Measurements from ENCODE around the gene DCK.
"Not testable (repeated sequence)": the region's sequence is repeated elsewhere in the genome, so short reads cannot be mapped to it uniquely, and the experiment has no call there.

DCK gene

DNA sequence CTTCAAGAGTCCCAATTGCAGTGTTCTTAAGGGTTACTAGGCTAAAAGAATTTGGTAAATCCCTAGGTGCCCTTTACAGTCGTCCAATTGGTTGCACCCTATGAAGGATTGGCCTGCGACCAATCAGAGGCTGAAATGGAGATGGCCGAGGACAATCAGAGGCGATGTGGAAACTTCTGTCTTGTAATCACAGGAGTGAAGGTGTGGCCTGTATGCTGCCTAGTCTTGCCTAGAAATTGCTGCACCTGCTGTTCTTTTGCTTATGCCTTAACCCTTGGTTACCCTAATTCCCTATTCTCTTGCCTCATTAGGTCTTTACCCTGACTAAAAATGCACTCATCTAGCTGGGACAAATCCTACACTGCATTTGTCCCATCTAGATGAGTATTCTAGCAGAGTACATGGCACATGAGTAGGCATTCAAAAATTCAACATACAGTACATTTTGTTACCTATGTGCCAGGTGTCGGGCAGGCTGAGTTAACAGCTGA is 1.0 kb upstream of the DCK start:
- Mint-ChIP-seq H3K27me3 (no peaks in the 10 kb centered on the region), H3K9me3 (no peaks in the 10 kb centered on the region), H3K4me3 (peak overlapping the region; percentile 92 to 96), H3K27ac (peak overlapping the region; percentile 97 to 98), H3K4me1 (peaks cover 32% of the 10 kb centered on the region)
- no peak for ATAC-seq
- no peak for DNase-seq

DNA sequence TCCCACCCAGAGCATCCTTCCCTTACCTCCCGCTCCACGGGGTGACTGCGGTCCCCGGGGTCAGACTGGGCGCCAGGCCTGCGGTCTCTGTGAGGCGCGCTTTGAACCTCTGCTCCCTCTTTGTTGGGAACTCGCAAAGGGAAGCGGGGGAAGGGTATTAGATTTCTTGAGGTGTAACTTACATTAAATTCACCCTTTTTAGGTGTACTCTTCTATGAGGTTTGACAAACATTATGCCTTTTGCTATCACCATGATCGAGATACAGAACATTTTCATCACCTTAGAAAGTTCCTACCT is 569 bp downstream of the DCK start:
- Mint-ChIP-seq H3K27ac (peak overlapping the region; percentile 97 to 98), H3K27me3 (no peaks in the 10 kb centered on the region), H3K9me3 (no peaks in the 10 kb centered on the region), H3K4me1 (peaks cover 42% of the 10 kb centered on the region), H3K4me3 (peak overlapping the region; percentile 92 to 96)
- ATAC-seq, result no peak
- DNase-seq, result no peak

GRCh38 chr4:70994387-70995099 is 1.1 kb downstream of the DCK start:
- Mint-ChIP-seq H3K27me3 (no peaks in the 10 kb centered on the region), H3K9me3 (no peaks in the 10 kb centered on the region), H3K4me1 (peaks cover 47% of the 10 kb centered on the region), H3K4me3 (peak overlapping the region; percentile 92 to 96), H3K27ac (peak overlapping the region; percentile 97 to 98)
- DNase-seq, result no peak
- no peak for ATAC-seq

- H3K9me3 Mint-ChIP-seq, result peaks cover 0 to 5% of the 10 kb centered on the region in 2 donors
- ATAC-seq (peak; percentile 11), DNase-seq (no peak)
- H3K4me1 Mint-ChIP-seq, result peaks cover 61% of the 10 kb centered on the region
- no peaks in the 10 kb centered on the region for H3K27me3 Mint-ChIP-seq
- peak overlapping the region; percentile 48 to 74 for H3K27ac Mint-ChIP-seq
- H3K4me3 Mint-ChIP-seq, result peak overlapping the region; percentile 92 to 96
These were observed 2.5 kb downstream of the DCK start for GRCh38 chr4:70996018-70996360.

GRCh38 chr4:70997036-70997435 is 3.6 kb downstream of the DCK start:
- Mint-ChIP-seq H3K9me3 (peaks cover 8 to 10% of the 10 kb centered on the region in 2 donors), H3K4me1 (peaks cover 72% of the 10 kb centered on the region), H3K27me3 (no peaks in the 10 kb centered on the region), H3K4me3 (peak overlapping the region; percentile 92 to 96), H3K27ac (peak overlapping the region; percentile 53 to 85)
- DNase-seq, result no peak
- ATAC-seq, result no peak

DNA sequence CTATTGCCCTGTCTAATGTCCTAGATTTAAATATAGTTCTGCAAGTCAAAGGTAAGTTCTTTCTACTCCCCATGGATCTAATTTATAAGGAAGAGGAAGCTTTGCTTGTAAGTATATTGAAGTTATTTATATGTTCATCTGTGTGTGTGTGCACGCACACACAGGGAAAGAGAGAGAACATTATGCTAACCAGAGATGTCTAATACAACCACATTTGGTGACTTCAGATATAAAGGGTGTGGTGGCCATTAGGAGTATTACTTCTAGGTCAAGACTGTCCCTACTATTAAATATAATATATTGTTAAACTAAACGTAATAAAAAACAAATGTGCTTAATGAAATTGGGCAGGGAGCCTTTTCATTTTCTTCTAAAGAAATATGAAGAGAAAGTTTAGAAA is 4.1 kb downstream of the DCK start:
- H3K4me3 Mint-ChIP-seq, result peak overlapping the region; percentile 92 to 96
- no peak for ATAC-seq

DNA sequence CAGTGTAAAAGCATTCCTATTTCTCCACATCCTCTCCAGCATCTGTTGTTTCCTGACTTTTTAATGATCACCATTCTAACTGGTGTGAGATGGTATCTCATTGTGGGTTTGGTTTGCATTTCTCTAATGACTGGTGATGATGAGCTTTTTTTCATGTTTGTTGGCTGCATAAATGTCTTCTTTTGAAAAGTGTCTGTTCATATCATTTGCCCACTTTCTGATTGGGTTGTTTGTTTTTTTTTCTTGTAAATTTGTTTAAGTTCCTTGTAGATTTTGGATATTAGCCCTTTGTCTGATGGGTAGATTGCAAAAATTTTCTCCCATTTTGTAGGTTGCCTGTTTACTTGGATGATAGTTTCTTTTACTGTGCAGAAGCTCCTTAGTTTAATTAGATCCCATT is 6.2 kb downstream of the DCK start:
- H3K27ac Mint-ChIP-seq, result not testable (repeated sequence)

More for the DNA sequence above, 4.1 kb downstream of the DCK start:
- H3K27ac Mint-ChIP-seq, result peak overlapping the region in 1 of 2 donors; percentile 53
- H3K4me1 Mint-ChIP-seq, result peaks cover 74% of the 10 kb centered on the region
- no peak for DNase-seq
- peaks cover 10 to 13% of the 10 kb centered on the region in 2 donors for H3K9me3 Mint-ChIP-seq
- no peaks in the 10 kb centered on the region for H3K27me3 Mint-ChIP-seq

GRCh38 chr4:71001363-71001762 is 7.9 kb downstream of the DCK start:
- H3K27me3 Mint-ChIP-seq, DNase-seq, ATAC-seq, H3K4me3 Mint-ChIP-seq, H3K27ac Mint-ChIP-seq: not testable (repeated sequence)
- Mint-ChIP-seq H3K9me3 (peaks cover 10 to 13% of the 10 kb centered on the region in 2 donors), H3K4me1 (peaks cover 88% of the 10 kb centered on the region)

More for the DNA sequence above, 6.2 kb downstream of the DCK start:
- not testable (repeated sequence) for ATAC-seq, H3K27me3 Mint-ChIP-seq, DNase-seq
- Mint-ChIP-seq H3K4me3 (peak overlapping the region in 1 of 2 donors; percentile 20), H3K9me3 (peaks cover 10 to 13% of the 10 kb centered on the region in 2 donors), H3K4me1 (peaks cover 92% of the 10 kb centered on the region)

- Mint-ChIP-seq H3K27ac (peak overlapping the region; percentile 24 to 65), H3K4me3 (peak overlapping the region; percentile 63 to 79), H3K27me3 (no peaks in the 10 kb centered on the region), H3K4me1 (peaks cover 93% of the 10 kb centered on the region), H3K9me3 (peaks cover 10 to 13% of the 10 kb centered on the region in 2 donors)
- DNase-seq (peak; percentile 56 to 74), ATAC-seq (peak; percentile 86)
These were observed 10.9 kb downstream of the DCK start for GRCh38 chr4:71004281-71004851.

GRCh38 chr4:71005025-71005424 is 11.6 kb downstream of the DCK start:
- DNase-seq, H3K27me3 Mint-ChIP-seq: not testable (repeated sequence)
- Mint-ChIP-seq H3K9me3 (peaks cover 10 to 13% of the 10 kb centered on the region in 2 donors), H3K27ac (peak overlapping the region in 1 of 2 donors; percentile 65), H3K4me3 (peak overlapping the region; percentile 63 to 79), H3K4me1 (peaks cover 93% of the 10 kb centered on the region)
- peak; percentile 18 for ATAC-seq

DNA sequence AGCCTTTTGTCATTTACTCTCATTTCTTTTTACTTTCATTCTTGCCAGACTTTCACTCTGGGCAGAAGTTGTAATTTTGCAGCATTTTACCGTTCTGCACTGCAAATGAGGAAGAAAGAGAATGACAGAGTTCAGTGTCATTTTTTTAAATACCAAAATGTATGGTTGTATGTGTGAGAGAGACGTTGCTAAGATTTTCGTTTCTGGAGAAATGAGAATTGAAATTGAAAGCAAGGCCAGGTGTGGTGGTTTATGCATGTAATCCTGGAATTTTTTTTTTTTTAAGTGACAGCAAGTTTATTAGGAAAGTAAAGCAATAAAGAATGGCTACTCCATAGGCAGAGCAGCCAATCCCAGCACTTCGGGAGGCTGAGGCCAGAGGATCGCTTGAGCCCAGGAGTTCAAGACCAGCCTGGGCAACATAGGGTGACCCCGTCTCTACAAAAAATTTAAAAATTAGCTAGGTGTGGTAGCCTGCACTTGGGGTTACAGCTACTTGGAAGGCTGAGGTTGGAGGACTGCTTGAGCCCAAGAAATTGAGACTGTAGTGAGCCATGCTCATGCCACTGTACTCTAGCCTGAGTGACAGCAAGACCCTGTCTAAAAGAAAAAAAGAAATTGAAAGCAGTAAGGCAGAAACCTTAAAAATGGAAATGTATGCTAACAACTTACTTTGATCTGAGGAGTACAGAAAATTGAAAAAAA is 12.9 kb downstream of the DCK start:
- peak overlapping the region; percentile 40 to 62 for H3K4me3 Mint-ChIP-seq
- ATAC-seq, result peak; percentile 66
- no peak for DNase-seq
- H3K27me3 Mint-ChIP-seq, result no peaks in the 10 kb centered on the region
- peaks cover 82% of the 10 kb centered on the region for H3K4me1 Mint-ChIP-seq
- peaks cover 7 to 9% of the 10 kb centered on the region in 2 donors for H3K9me3 Mint-ChIP-seq
- H3K27ac Mint-ChIP-seq, result peak overlapping the region; percentile 63 to 75

DNA sequence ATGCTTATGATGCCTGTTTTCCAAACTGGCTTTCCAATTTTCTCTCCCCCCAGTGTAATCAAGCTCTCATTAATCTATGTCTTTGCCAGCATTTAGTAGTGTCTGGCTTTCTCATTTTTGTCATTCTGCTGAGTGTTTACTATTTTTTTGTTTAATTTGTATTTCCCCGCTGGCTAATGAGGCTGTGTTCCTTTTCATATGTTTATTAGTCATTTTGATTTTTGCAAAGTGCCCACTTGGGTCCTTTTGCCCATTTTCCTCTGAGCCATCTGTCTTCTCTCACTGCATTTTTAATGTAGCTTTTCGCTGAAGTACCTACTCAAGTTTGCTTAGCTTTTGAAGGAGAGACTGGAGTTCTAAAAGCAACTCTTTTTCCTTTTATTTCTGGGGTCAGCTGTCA is 14.7 kb downstream of the DCK start:
- H3K9me3 Mint-ChIP-seq, result no peaks in the 10 kb centered on the region
- peaks cover 70% of the 10 kb centered on the region for H3K4me1 Mint-ChIP-seq
- no peak overlapping the region for H3K4me3 Mint-ChIP-seq
- H3K27ac Mint-ChIP-seq, result no peak overlapping the region
- ATAC-seq (no peak), DNase-seq (no peak)
- no peaks in the 10 kb centered on the region for H3K27me3 Mint-ChIP-seq

- DNase-seq, result no peak
- Mint-ChIP-seq H3K9me3 (no peaks in the 10 kb centered on the region), H3K27me3 (no peaks in the 10 kb centered on the region), H3K27ac (no peak overlapping the region), H3K4me3 (no peak overlapping the region), H3K4me1 (peaks cover 62% of the 10 kb centered on the region)
- no peak for ATAC-seq
These were observed 15.6 kb downstream of the DCK start for GRCh38 chr4:71009086-71009485.

DNA sequence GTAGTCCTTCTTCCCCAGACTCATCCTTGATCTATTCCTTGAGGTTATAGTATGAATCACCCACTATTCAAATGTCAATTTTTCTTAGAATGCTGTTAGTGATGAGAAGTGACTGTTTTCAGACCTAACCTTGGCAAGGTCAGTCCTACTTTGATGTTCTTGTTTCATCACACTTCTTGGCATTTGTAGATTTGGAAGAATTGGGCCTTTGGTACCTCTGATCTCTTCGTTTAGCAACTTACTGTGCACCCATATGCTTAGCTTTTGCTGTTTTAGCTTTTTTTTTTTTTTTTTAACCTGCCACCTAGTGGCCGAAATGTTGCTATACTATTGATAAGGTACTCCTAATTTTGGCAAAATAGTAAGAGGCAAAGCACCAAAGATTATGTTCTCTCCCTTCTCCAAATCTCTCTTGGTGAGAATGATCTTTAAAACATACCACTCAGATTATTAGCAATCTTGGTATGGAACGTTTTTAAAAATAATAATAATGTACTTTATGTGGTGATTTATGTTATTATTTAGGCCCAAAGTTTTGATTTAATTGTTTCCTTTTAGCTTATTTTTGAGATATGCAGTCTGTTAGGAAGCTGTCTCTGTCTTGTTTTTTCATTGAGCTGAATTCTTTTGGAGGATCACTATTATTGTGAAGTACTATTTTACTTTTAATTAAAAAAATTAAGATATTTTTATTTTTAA is 16.6 kb downstream of the DCK start:
- Mint-ChIP-seq H3K4me1 (peaks cover 52% of the 10 kb centered on the region), H3K4me3 (peak overlapping the region in 1 of 2 donors; percentile 44), H3K27ac (no peak overlapping the region), H3K9me3 (no peaks in the 10 kb centered on the region), H3K27me3 (no peaks in the 10 kb centered on the region)
- ATAC-seq, result peak; percentile 46
- no peak for DNase-seq

GRCh38 chr4:71011451-71011850 is 18.0 kb downstream of the DCK start:
- Mint-ChIP-seq H3K4me1 (peaks cover 44% of the 10 kb centered on the region), H3K4me3 (no peak overlapping the region), H3K9me3 (no peaks in the 10 kb centered on the region), H3K27ac (no peak overlapping the region), H3K27me3 (no peaks in the 10 kb centered on the region)
- DNase-seq (no peak), ATAC-seq (no peak)

All from stimulated activated naive CD8-positive, alpha-beta T cell treated with anti-CD3 and anti-CD28 coated beads, Interleukin-15, amount 100 ng/mL, for 72 hours (primary cell).